ENCODE results near the gene BRD2. TPM values are rescaled to one million over a fixed set of nuclear protein-coding genes. Genes with fewer than 3 reads are reported as not detected.

The BRD2 gene
- total and polyA plus RNA-seq, 2 of the 4 experiments (the other 2 are of a cell fraction), result 99.5 to 144 TPM

DNA sequence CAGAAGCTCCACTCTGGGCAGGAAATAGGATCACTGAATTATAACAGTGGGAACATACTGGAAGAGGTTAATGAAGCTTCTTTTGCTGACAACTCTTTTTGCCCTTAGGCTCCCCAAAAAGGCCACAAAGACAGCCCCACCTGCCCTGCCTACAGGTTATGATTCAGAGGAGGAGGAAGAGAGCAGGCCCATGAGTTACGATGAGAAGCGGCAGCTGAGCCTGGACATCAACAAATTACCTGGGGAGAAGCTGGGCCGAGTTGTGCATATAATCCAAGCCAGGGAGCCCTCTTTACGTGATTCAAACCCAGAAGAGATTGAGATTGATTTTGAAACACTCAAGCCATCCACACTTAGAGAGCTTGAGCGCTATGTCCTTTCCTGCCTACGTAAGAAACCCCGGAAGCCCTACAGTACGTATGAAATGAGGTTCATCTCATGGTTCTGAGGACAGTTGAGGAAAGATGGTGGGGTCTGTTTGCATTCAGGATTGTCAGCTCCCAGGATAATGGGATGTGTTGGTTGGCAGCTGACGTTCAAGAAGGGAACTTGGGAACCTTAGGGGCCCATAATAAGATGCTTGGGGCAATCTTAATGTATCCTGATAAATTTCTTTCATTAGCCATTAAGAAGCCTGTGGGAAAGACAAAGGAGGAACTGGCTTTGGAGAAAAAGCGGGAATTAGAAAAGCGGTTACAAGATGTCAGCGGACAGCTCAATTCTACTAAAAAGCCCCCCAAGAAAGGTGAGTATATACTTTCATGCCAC lies 11.5 kb downstream of the BRD2 start (continued):
- no peak for TF ChIP-seq CHD1 (IDR thresholded peaks at IDR 0.05; ENCODE audit: low read depth, low read length)

- no TSS peak for BruUV-seq (replicated peaks)
- Histone ChIP-seq H2BK20ac (ENCODE audit: low read depth, low read length) (no peak overlapping the region), H4K20me1 (ENCODE audit: insufficient read depth, low read length) (peaks cover 91% of the 10 kb centered on the region), H3K4ac (ENCODE audit: low read depth, low read length) (no peak overlapping the region), H3K18ac (ENCODE audit: low read depth, low read length) (no peak overlapping the region), H3K27ac (ENCODE audit: insufficient read depth, low read length) (no peak overlapping the region), H2AFZ (replicated peaks; ENCODE audit: low read length, poor library complexity) (no peak overlapping the region), H4K5ac (ENCODE audit: low read depth, low read length) (no peak overlapping the region), H3K4me2 (ENCODE audit: low read depth, low read length) (no peak overlapping the region), H2BK5ac (ENCODE audit: low read depth, low read length, poor library complexity, severe bottlenecking) (no peak overlapping the region), H3K9ac (ENCODE audit: low read depth, low read length) (no peak overlapping the region), H3K23ac (ENCODE audit: low read depth, low read length) (no peak overlapping the region), H3K9me1 (ENCODE audit: insufficient read depth, low read length) (peaks cover 14% of the 10 kb centered on the region), H3K27me3 (ENCODE audit: control insufficient read depth, insufficient read depth, low read length) (no peaks in the 10 kb centered on the region), H3K4me3 (ENCODE audit: insufficient read depth, low read depth, low read length) (no peak overlapping the region), H3K9me3 (ENCODE audit: control insufficient read depth, insufficient read depth, low read length) (no peaks in the 10 kb centered on the region), H3K79me1 (ENCODE audit: low read depth in 1 of 2, low read length in 2 of 2) (peaks cover 42 to 50% of the 10 kb centered on the region in 2 experiments), H3K36me3 (ENCODE audit: control insufficient read depth, insufficient read depth, low read length) (peaks cover 56% of the 10 kb centered on the region), H4K8ac (ENCODE audit: low read depth in 2 of 2, low read length in 2 of 2) (no peak overlapping the region), H2AK9ac (replicated peaks; ENCODE audit: low read depth, low read length, poor library complexity) (no peak overlapping the region), H4K91ac (ENCODE audit: insufficient read depth, low read depth, low read length) (no peak overlapping the region), H3K14ac (replicated peaks; ENCODE audit: low read depth, low read length) (no peak overlapping the region), H2BK15ac (ENCODE audit: low read depth, low read length) (no peak overlapping the region), H2AK5ac (ENCODE audit: low read depth, low read length) (no peak overlapping the region), H2BK120ac (ENCODE audit: low read depth, low read length) (no peak overlapping the region), H3K4me1 (ENCODE audit: control insufficient read depth, insufficient read depth, low read length) (peaks cover 6% of the 10 kb centered on the region; the same call in 1 of the 2 replicates), H3K56ac (ENCODE audit: extremely low read depth, insufficient read depth, low read length) (no peak overlapping the region)
- no peak for TF ChIP-seq POLR2A (IDR thresholded peaks at IDR 0.05; ENCODE audit: low read depth, low read length)
- ChIA-PET POLR2A (ENCODE audit: unreplicated experiment) (interaction anchor here (0.9 kb wide), 1 partner anchor 9 kb away, joined by 9 read pairs; no protein-coding TSS in a partner anchor), CTCF (interaction anchor here (2.1 kb wide), 1 partner anchor 27 kb away, joined by 7 read pairs; no protein-coding TSS in a partner anchor)
- ATAC-seq (ENCODE audit: low read depth) (no peak), DNase-seq (no peak)
- intact Hi-C loops (cut with micrococcal nuclease), result no loop called here
- dilution Hi-C loops (cut with HindIII; ENCODE audit: low sequenced_read_pairs, unreplicated experiment), result no loop called here
- WGBS, 2 experiments (ENCODE audit: extremely low coverage in 2 of 2, insufficient read length in 1 of 2), result no CpG with 5 or more reads among the region's 11 CpGs
- in situ Hi-C loops (cut with MboI; ENCODE audit: low sequenced_read_pairs), result no loop called here
Measured at GRCh38 chr6:32980488-32981038, 12.2 kb downstream of the BRD2 start.
